Measurements from ENCODE around the gene TMEM269.

GRCh38 chr1:42780176-42780575, 4.6 kb upstream of the TMEM269 start:
- TF ChIP-seq REST (IDR thresholded peaks at IDR 0.05; ENCODE audit: insufficient replicate concordance, low read depth) (no peak), GABPA (IDR thresholded peaks at IDR 0.05; ENCODE audit: low read depth) (no peak), POLR2AphosphoS5 (IDR thresholded peaks at IDR 0.05; ENCODE audit: low read depth) (no peak), CTCF (IDR thresholded peaks at IDR 0.05; ENCODE audit: insufficient read depth, low read length) (no peak), SPI1 (IDR thresholded peaks at IDR 0.05; ENCODE audit: borderline replicate concordance, low read depth) (no peak)
